Measurements from ENCODE around the gene SLC6A3.

The SLC6A3 gene

DNA sequence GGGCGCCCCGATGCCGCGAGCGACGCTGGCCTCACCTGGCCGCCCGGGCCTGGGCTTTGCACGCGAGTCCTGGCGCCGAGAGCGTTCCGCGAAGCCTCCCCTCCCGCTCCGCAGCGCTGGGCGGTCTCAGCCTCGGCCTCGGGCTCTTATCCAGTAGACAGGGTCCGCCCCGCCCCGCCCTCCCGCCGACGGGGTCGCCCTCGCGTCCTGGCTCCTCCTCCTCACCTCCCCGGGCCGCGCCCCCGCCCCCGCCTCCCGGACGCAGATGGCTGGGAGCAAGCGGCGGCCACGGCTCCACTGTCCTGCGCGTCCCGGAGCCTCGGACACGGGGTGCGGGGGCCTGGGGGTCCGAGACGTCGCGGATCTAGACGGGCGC, at the start of gene SLC6A3:
Gene SLC6A3, minus strand, starts transcription at position 128 of the 376 bp plus-strand sequence. CDS start 2,243 bp downstream, outside the sequence.
- peak; percentile 46 to 53 for DNase-seq

DNA sequence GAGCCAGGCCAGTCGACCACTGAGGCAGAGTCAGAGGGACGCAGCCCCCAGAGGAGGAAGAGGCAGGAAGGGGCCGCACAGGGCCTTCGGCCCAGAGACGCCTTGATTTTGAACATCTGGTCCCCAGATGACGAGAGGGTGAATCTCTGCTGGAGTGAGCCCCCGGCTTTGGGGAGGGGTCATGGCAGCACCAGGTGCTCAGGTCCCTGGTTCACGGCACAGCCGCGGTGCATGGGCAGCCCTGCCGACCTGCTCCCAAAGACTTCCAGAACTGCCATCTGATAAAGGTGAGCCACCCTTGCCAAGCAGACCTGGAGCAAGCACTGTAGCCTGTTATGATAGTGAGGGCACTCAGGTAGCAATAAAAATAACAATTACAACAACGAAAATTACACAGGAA, 48.7 kb upstream of the SLC6A3 start:
- no peak for DNase-seq

DNA sequence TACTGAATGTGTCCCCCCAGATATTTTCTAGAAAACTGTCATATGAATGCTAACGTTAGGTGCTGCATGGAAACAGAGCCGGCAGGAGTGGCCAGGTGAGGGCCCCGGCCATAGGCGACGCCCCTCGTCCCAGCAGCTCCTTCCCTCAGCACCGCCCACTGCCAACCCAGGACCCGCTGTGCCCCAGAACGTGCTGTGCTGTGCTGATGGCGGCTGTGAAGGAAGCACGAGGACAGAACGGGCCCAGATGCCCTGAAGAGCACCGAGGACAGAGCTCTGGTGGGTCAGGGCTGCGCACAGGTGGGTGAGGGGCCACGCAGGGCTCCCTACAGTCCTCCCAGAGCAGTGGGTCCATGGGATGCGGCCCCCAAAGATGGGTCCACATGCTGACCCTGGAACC, 48.2 kb upstream of the SLC6A3 start:
- no peak for DNase-seq

DNA sequence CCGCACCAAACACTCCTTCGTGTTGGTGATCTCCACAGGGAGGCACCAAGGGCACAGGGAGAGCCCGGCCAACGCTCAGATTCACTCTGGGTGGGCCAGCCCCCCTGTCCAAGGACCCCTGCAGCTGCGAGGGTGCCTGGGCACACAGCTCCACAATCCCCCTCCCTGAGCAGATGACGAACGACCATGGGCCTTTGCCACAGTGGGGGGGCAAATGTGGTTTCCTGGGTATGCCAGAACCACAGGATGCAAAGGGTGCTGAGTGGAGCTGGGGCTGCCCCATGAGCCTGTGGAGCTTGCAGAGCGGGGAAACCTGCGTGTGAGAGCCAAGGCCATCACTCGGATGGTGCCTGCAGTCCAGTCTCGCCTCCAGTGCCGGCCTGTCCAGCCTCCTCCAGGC, 47.5 kb upstream of the SLC6A3 start:
- peak; percentile 48 to 50 for DNase-seq

DNA sequence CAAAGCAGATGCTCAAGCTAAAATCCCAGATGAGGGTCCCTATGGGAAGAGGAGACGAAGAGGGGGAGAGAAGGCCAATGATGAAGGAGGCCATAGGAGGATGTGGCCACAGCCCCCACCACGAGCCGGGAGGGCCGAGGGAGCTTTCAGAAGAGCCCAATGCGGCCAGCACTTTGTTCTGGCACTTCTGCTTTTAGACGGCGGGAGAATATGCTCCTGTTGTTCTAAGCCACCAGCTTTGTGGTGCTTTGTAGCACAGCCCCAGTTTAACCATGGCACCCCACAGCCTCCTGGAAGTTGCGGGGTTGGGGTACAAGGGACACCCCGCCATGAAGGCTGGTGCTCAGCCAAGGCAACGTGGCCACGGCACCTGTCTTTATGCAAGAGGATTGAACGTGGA, 45.1 kb upstream of the SLC6A3 start:
- no peak for DNase-seq

DNA sequence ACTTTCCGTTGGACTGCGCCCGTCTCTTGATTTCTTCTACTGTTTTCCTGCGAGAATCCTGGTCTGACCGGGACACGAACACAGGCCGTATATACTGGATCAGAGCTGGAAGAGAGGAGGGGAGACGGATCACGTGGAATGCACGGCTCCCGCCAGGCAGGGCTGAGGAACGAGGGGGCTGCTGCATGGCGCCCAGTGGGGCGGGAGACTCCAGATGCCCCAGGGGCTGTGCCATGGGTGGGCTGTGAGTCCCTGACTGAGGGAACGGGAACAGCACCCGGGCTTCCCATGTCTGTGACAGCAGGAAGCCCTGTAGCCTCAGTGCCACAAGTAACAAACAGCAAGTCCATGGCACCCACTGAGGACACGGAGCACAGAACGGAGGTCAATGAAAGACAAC, 44.5 kb upstream of the SLC6A3 start:
- DNase-seq, result no peak

DNA sequence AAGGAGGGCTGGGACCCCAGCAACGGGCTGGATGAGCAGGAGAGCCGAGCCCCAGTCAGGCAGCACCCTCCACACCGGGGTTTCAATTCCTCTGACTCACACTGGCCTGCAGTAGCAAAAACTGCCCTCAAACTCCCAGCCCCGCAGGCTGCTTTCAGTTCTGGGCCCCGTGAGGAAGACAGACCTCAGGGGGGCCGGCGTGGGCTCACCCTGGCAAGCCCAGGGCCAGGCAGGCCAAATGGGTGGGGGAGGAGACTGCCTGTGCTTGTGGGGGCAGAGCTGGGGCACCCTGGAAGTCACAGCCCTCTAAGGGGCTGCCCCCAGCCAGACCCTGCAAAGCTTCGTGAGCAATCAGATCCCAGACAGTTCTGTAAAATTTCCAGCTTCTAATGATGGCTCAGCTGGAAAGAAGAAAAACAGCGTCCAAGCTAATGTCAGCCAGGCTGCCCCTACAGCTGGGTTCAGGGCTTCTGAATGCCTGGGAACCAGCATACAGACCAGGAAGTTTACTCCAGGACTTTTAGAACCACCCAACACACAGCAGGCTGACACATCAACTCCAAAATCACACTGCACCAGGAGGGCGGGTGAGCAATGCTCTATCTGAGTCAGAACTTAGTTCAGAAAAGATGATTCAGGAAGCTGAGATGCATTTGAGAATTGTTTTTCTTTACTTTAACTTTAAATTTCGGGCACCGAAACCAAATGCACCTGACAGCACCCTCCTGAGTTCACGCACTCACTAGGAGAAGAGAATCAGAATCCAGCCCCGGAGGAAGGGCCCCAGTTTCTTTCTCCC, 43.8 kb upstream of the SLC6A3 start:
- DNase-seq, result peak; percentile 74 to 77

DNA sequence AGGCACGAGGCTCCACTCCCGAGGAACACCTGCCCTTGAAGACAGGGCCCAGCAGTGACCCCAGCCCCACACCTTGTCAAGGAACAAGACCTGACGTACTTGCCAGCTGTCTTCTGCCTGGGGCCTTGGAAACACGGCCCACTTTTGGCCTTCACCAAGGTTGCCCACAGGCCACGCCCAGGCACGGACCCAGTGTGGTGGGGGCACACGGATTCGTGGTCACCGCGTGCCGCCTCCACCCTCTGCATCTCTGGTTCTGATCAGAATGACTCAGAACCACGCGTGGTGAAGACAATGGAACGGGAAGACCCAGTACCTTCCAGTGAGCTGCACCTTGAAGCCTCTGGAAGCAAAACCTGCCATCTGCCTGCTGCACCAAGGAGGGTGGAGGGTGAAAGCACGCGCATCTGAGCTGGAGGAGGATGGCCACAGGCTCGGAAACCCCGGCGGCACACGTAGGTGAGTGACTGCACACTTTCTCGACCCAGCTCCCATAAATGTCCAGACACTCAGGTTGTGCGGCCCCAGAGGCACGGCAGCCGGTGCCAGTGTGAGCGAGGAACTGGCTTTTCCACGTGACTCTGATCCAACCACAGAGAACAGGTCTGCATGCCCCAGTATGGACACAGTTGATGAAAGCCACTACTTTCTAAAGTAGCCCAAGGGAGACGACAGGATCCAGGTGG, 42.0 kb upstream of the SLC6A3 start:
- DNase-seq, result no peak

DNA sequence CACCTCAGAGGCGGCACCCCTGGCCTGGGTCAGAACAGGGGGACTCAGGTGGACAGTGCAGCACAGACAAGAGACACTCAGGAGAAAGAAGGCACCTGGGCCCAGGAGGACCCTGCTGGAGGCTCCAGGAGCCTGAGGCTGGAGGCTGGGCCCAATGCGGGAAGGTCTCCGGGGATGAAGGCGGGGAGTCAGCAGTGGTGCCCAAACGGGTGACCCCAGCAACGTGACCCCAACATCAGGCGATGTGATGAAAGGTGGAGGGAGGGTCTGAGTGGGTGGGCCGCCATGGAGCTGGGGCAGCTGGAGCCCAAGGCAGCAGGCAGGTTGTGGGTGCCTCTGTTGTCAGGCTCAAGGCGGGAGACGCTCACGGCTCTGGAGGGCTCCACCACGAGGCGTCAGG, 41.0 kb upstream of the SLC6A3 start:
- DNase-seq, result no peak

DNA sequence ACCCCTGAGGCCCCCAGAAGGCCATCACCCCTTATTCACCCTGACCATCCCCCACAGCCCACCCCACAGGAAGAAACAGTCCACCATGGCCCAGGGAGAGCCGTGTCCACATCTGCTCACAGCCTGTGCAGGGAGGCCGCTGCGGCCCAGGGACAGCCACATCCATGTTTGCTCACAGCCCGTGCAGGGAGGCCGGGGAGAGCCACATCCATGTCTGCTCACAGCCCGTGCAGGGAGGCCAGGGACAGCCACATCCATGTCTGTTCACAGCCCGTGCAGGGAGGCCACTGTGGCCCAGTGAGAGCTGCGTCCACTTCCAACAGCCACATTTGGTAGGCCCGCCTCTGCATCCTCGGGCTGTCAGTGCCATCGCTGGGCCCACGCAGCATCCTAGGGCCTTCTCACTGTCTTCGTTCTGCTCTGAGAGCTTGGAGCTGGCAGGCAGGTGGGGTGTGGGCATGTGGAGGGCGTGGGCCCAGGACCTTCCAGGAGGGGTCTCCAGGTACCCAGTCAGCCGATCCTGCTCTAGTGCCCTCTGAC, 40.4 kb upstream of the SLC6A3 start:
- DNase-seq, result no peak

DNA sequence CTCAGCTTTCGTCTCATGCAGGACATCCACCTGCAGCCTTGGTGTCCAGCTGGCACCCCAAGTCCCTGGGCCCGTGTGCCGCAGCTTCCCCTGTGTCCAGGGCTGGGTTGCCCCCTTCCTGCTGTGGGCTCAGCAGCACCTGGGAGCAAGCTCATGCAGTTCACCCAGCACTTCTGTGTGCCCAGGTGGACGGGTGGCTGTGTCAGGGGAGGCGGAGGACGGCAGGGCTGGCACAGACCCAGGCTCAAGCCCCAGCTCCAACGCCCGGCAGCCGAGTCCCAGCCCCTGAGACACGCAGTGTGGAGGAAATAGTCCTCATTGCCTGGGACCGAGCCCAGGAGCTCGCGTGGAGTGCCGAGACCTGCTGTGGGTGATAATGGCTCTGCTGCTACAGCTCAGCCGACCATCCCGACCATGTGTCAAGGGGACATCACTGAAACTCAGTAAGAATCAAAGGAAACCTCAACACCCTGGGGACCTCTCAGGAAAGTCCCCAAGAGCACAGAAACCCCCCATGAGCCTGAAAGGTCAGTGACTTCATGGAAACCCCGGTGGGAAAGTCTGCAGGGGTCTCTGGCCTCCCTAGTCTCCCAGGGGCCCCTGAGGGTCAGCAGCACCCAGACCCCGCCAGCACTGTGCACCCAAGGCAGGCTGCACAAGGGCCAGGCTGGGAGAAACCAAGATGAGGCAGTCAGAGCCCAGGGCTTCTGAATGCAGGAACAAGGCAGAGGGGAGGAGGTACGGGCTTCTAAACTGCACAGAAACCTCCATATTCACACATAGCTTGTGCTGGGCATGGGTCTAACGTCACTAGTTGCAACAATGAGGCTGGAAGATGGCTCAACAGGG, 39.7 kb upstream of the SLC6A3 start:
- DNase-seq, result no peak

DNA sequence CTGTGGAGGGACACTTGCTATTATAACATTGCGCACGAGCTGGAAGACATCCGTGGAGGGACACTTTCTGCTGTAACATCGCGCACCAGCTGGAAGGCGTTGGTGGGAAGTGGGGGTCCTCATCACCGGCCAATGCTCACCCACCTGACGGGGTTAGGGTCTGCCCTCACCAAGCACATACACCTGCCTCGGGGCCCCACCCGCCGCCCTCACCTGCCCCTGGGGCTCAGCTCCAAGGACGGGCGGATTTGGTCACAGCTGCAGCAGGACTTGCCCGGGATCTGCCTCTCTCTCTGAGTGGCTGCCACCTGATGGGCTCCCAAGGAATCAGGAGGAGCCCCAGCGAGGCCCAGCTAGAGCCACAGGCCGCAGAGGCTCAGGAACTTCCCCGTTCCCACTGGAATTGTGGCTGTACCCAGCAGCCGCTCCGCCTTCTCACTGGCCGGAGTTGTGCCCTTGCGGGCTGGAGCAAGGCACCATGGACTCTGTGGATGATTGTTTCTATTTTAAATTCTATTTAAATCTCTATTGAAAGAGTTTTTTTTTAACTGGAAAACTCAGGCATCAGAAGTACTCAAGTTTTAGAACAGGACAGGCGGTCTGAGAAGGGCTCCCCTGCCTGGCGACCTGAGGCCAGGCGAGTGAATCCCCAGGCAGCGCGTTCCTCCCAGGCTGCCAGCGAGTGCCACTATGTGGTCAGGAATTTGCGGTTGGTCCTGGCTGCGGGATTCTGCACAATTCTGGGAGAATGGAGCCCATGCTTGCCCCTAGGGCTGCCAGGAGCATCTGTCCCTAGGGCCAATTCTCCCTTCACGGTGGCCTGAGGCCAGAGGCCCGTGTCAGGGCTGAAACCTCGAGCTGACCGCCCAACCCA, 38.9 kb upstream of the SLC6A3 start:
- no peak for DNase-seq

DNA sequence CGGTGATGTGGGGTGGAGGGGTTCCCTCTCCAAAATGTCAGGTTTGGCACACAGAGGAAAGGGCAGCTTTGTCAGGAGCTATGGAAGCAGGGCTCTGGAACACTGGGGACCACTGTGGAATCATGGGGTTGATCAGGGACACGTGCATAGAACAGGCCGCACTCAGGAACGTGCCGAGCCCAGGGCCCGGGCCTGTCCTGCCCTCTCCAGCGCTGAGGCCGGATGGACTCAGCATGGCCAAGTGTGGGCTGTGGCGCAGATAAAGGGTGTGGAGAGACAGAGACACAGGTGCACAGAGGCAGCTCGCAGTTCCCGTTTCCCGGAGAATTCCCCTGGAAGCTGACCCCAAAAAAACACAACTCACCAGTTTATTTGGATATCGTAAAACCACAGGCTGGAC, 37.8 kb upstream of the SLC6A3 start:
- DNase-seq, result no peak

DNA sequence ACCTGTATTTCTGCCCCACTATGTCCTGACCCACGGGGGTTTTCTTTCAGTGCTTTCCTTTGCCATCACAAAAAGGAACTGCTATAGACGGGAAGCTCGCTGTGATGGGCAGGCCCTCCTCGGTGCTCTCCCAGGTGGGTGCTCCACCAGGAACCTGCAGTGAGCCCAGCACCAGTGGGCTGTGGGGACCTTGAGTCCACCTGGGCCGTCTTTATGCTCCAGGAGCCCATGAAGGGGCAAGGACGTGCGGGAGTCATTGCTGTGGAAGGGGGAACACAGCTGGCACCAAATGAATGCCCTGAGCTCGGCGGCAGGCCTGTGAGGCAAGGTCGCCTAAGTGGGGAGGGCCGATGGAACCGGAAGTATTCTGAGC, 36.7 kb upstream of the SLC6A3 start:
- DNase-seq, result no peak

DNA sequence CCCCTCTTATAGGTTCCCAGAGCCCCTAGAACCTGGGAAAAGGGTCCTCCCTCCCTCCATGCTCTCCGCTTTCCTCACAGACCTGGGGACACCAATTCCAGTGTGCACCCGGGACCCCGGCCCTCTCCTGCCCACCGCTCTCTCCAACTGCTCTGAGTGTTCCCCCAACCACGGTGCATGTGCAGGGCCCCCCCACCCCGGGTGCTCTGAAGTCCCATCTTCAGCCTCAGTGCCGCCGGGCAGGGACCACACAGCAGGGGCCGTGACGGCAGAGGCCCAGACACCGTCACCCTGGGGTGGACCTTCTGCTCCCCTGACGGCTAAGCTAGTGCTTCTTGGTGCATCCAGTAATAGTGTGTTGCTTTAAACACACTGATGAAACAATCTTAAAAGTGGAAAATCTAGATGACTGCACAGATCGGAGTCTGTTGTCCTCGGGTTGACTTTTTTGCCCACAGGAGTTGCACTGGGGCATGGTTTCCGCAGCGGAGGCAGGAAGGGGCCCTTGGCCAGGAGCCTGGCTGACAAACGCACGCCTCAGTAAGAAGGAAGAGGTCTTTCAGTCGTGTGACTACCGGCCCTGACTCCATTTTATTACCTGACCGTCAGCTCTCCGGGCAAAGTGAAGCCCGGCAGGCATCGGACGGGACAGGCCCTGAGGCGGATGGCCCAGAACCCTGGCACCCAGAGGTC, 36.2 kb upstream of the SLC6A3 start:
- no peak for DNase-seq

DNA sequence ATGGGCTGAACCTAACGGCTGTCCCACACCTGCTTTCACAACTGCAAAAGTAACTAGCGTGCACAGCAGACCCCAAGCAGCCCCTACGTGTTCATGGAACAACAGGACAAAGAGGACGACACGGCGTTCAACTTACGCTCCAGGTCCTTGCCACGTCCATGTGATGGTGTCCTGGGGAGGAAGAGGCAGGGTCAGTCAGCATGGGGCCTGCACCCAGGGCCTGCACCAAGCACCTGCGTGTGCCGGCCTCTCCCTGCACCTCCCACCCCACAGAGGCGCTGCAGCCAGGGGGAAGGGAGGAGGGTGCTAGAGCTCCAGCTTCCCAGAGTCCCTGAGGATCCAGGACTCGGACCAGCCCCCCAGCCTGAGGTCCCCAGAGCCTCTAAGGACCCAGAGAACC, 35.6 kb upstream of the SLC6A3 start:
- no peak for DNase-seq

DNA sequence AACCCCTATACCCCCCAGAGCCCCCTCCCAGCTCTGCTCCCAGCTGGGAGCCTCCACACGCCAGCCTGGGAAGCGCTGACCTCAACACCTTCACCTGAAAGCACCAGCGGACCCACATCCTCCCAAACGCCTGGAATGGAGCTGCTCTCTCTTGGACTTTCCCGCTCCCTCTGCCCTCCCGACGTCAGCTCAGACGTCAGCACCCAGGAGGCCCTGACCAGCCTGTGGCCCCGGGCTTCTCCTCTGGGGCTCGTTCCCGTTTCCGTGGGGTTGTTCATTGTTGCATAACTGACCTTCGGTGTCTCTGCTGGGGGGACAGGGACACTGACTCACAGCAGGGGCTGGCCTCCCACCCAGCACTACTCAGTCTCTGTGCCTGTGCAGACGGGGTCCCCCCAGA, 35.0 kb upstream of the SLC6A3 start:
- no peak for DNase-seq

DNA sequence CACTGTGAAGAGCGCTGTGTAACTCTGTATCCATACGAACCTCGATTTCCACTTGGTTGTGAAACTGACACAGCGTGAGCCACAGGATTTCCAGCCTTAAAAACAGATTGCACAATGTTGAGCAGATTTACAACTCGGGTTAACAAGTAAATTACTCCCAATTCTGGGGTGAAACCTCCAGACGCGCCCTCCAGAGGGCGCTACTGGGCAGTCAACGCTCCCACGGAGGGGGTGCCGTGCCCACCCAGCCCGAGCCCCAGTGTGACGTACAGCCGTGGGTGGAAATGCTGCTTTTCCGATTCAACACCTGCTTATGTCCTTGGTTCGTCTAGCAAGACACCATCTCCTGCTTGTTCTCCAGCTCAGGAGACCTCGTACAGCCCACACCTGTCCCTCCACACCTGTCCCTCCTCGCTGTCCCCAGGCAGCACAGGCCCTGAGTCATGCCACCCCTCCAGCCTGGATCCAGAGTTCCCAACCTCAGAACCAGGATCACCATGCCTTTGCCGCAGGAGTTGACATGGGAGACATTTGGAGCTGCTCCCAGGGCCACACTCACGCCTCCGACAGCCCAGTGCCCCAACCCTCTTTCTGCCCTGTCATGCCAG, 34.4 kb upstream of the SLC6A3 start:
- DNase-seq, result peak; percentile 63 to 70

DNA sequence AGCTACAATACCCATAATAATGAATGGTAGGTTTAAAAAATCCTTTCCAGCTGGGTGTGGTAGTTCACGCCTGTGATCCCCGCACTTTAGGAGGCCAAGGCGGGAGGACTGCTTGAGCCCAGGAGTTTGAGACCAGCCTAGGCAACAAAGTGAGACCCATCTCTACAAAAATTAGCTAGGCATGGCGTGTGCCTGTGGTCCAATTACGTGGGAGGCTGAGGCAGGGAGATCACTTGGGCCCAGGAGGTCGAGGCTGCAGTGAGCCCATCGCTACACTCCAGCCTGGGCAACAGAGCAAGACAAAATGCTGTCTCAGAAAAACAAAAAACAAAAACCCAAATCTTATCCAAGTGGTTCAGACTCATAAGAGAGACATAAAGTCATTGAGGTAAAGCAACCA, 33.8 kb upstream of the SLC6A3 start:
- DNase-seq, result no peak

DNA sequence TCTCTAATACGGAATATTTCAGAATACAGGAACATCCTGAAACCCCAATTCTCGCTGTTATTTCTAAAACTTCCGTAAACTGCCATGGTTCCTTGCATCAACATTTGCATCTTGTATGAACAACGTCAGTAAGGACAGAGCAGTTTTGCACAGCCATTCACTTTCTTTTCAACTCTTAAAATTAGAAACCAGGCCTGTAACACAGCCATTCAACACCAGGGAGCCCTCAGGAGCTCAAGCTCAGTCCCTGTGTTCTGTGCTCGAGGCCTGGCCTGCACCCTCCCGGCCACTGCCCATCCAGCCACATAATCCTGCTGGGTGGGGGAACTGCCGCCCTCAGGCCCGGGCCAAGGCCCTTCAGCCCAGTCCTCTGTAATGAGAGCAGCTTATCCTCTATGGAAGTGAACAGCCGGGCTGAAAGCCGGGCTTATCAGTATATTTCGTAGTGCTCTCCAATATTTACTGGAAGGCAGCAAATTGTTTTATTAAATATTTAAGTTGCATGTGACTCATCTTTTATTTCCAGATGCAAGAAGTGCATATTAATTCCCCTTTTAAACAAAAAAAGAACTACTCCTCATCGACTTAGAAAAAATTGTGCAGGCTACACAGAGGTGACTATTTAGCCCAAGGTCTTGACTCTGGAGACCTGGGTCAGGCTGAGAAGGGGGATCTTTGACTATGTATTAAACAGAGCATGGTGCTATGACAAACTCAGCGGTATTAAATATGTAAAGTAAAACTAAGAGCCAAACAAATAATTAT, 33.2 kb upstream of the SLC6A3 start:
- no peak for DNase-seq

DNA sequence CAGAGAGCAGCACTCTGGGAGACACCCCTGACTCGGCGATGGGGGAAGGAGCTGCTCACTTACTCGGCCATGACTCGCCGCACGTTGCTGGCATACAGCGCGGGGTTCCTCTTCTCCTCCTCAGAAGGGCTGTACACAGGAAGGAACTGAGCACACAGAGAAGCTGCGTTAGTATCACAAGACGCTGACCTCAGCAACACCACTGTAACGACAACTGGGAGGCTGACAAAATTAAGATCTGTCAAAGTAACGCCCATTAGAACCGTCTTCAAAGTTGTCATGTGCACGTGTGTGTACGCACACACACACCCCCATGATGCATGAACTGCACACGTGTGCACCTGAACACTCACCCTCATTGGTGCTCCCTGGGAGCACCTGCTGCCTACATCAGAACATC, 32.1 kb upstream of the SLC6A3 start:
- DNase-seq, result no peak

Data from activated T-cell treated with anti-CD3 and anti-CD28 coated beads, Interleukin-2, amount 50 U/mL, for 48 hours (primary cell).